GM12878 (cell line): ENCODE measurements around the gene COL5A1.

Experiments
- ATF3 ChIP-seq: IDR thresholded peaks from 2 replicates; pipeline ENCODE4 v1.6.1; 2011; ENCODE audit warnings: low read depth, mild to moderate bottlenecking, low read length, moderate library complexity, borderline replicate concordance; ENCODE audit errors: extremely low read depth
- CTCF ChIP-seq, 3 experiments: IDR thresholded peaks in 2 of 3; conservative IDR thresholded peaks in 1 of 3; 2 replicates each; pipeline ENCODE4 v1.5.1; 2011; ENCODE audit warnings: low read depth in 3 of 3, low read length in 3 of 3, mild to moderate bottlenecking in 3 of 3, control low read depth in 2 of 3, moderate library complexity in 2 of 3, inconsistent platforms in 1 of 3, mixed read lengths in 1 of 3; ENCODE audit not compliant: control insufficient read depth in 2 of 3, insufficient read depth in 1 of 3; ENCODE audit errors: extremely low read depth in 1 of 3
- E2F4 ChIP-seq: IDR thresholded peaks from 2 replicates; pipeline ENCODE4 v1.6.1; 2012; ENCODE audit warnings: low read depth, low read length, improper control_type of control experiment
- POLR2A ChIP-seq: IDR thresholded peaks from 2 replicates; pipeline ENCODE4 v1.6.1; 2011; ENCODE audit warnings: low read depth, mild to moderate bottlenecking, low read length
- POLR2AphosphoS5 ChIP-seq: IDR thresholded peaks from 2 replicates; pipeline ENCODE4 v1.6.1; 2011; ENCODE audit warnings: mild to moderate bottlenecking, low read length, inconsistent platforms
- SUZ12 ChIP-seq: fragments of 200-600 bp; sonication (generic); IDR thresholded peaks from one replicate; pipeline ENCODE4 v1.6.1; 2018; ENCODE audit warnings: antibody characterized with exemption, mild to moderate bottlenecking; ENCODE audit not compliant: unreplicated experiment
- TAF1 ChIP-seq: IDR thresholded peaks from 2 replicates; pipeline ENCODE4 v1.6.1; 2011; ENCODE audit warnings: mild to moderate bottlenecking, low read depth, low read length, borderline replicate concordance
- ZBTB4 ChIP-seq: fragments of 450-650 bp; formaldehyde crosslinking; IDR thresholded peaks from 2 replicates; pipeline ENCODE4 v1.4.0; 2022; ENCODE audit warnings: mild to moderate bottlenecking, moderate library complexity

- TF ChIP-seq TAF1 (no peak), ATF3 (no peak), POLR2A (no peak), ZBTB4 (CRISPR knock-in tag) (no peak), E2F4 (no peak), SUZ12 (no peak), POLR2AphosphoS5 (no peak), CTCF (IDR thresholded peaks at IDR 0.05 in 2 of 3, conservative IDR thresholded peaks at IDR 0.05 in 1 of 3; ENCODE audit: control insufficient read depth in 2 of 3, extremely low read depth in 1 of 3, insufficient read depth in 1 of 3, low read depth in 3 of 3, low read length in 3 of 3) (no peak)
These were observed 188.5 kb downstream of the COL5A1 start for GRCh38 chr9:134830126-134830525.
